Esophagus squamous epithelium (tissue), 4 donors: ENCODE measurements around the gene COL4A2.
A peak's percentile ranks its signal among the peaks of the same experiment; 100 is the strongest.

Experiments used
- POLR2A ChIP-seq, 4 donors: fragments of 450-650 bp; IDR thresholded peaks; one replicate each; pipeline ENCODE4 v1.6.1; 2017; ENCODE audit warnings: antibody characterized with exemption in 4 of 4, mild to moderate bottlenecking in 4 of 4, moderate library complexity in 3 of 4
- TF ChIP-seq, protein P1 (sequence below), 6 experiments: fragments of 450-650 bp in 4 of 6; fragments of 200-600 bp in 2 of 6; sonication (generic) in 2 of 6; IDR thresholded peaks; one replicate each; pipeline ENCODE4 v1.5.1; 2016 to 2019; ENCODE audit warnings: antibody characterized with exemption in 6 of 6, mild to moderate bottlenecking in 4 of 6, moderate library complexity in 4 of 6

DNA sequence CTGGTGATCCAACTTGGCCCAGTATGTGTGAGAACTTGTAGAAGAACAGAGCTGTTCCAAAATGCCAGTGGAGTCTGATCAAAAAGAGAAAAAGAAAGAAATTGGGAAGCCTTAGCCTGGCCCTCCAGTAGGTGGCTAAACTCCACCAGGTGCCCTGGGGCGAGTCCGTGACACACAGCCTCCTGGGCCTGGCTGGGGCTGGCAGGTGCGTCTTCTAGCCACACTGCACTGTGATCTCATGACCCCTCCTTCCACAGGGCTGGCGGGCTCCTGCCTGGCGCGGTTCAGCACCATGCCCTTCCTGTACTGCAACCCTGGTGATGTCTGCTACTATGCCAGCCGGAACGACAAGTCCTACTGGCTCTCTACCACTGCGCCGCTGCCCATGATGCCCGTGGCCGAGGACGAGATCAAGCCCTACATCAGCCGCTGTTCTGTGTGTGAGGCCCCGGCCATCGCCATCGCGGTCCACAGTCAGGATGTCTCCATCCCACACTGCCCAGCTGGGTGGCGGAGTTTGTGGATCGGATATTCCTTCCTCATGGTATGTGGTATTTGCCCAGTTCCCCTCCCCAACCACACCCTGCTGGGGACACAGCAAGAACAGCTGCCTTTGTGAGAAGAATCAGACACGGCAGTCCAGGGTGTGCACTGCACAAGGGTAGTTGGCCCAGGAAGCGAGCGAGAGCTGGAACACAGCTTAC lies 200.7 kb downstream of the COL4A2 start:
- TF ChIP-seq, protein P1, sequence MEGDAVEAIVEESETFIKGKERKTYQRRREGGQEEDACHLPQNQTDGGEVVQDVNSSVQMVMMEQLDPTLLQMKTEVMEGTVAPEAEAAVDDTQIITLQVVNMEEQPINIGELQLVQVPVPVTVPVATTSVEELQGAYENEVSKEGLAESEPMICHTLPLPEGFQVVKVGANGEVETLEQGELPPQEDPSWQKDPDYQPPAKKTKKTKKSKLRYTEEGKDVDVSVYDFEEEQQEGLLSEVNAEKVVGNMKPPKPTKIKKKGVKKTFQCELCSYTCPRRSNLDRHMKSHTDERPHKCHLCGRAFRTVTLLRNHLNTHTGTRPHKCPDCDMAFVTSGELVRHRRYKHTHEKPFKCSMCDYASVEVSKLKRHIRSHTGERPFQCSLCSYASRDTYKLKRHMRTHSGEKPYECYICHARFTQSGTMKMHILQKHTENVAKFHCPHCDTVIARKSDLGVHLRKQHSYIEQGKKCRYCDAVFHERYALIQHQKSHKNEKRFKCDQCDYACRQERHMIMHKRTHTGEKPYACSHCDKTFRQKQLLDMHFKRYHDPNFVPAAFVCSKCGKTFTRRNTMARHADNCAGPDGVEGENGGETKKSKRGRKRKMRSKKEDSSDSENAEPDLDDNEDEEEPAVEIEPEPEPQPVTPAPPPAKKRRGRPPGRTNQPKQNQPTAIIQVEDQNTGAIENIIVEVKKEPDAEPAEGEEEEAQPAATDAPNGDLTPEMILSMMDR (IDR thresholded peaks at IDR 0.05) = peak in 4 of 6 experiments; percentile 8 to 46 (median 17)
- no peak for TF ChIP-seq POLR2A (IDR thresholded peaks at IDR 0.05)
